ENCODE measurements around the gene CASP1. TPM values are rescaled to one million over a fixed set of nuclear protein-coding genes. Genes with fewer than 3 reads are reported as not detected.

CASP1 gene
- polyA plus RNA-seq, 1 donor (not counting 4 experiments of a cell fraction or from before 2014, with no cell fraction given), result 69.1 TPM

GRCh38 chr11:105000797-105001196 lies 34.1 kb downstream of the CASP1 start:
- H3K4me2 ChIP-seq (ENCODE audit: control insufficient read depth, extremely low read depth, insufficient read depth, low read depth, low read length), result no peak overlapping the region
- dilution Hi-C loops (cut with MboI; ENCODE audit: extremely low pct_ligation_motif_present, low sequenced_read_pairs), result no loop called here
- no peaks in the 10 kb centered on the region for H3K9me1 ChIP-seq (ENCODE audit: control insufficient read depth, extremely low read depth, insufficient read depth, low read length)
- no peaks in the 10 kb centered on the region for H3K79me2 ChIP-seq (ENCODE audit: control insufficient read depth, insufficient read depth, low read length)
- no peak overlapping the region for H3K4me3 ChIP-seq (ENCODE audit: control insufficient read depth in 2 of 3, extremely low read depth in 1 of 3, insufficient read depth in 2 of 3, low read depth in 1 of 3, low read length in 3 of 3)
- peak; percentile 56 to 66 (median 59) for TF ChIP-seq CTCF (optimal IDR thresholded peaks at IDR 0.05 in 1 of 3, IDR thresholded peaks at IDR 0.05 in 1 of 3, conservative IDR thresholded peaks at IDR 0.05 in 1 of 3; ENCODE audit: extremely low read depth in 1 of 3, insufficient read depth in 2 of 3, low read length in 3 of 3)
- TF ChIP-seq EZH2 (IDR thresholded peaks at IDR 0.05; ENCODE audit: low read length), result no peak
- no peak overlapping the region for H2AFZ ChIP-seq (ENCODE audit: control insufficient read depth, low read length)
- no peak overlapping the region for H3K27ac ChIP-seq (ENCODE audit: control insufficient read depth, insufficient read depth, low read length)
- FAIRE-seq, result no peak
- no peaks in the 10 kb centered on the region for H3K9me3 ChIP-seq (ENCODE audit: control insufficient read depth, low read depth, low read length)
- H3K36me3 ChIP-seq (ENCODE audit: control insufficient read depth in 2 of 2, extremely low read depth in 1 of 2, insufficient read depth in 2 of 2, low read length in 2 of 2), result no peaks in the 10 kb centered on the region
- no peak for DNase-seq (ENCODE audit: low read depth, low spot score)
- no peak overlapping the region for H3K9ac ChIP-seq (ENCODE audit: control insufficient read depth, extremely low read depth, insufficient read depth, low read length)
- no peaks in the 10 kb centered on the region for H3K4me1 ChIP-seq (ENCODE audit: control insufficient read depth, extremely low read depth, insufficient read depth, low read length)
- H3K27me3 ChIP-seq (ENCODE audit: control insufficient read depth, extremely low read depth, insufficient read depth, low read length), result no peaks in the 10 kb centered on the region
- no peaks in the 10 kb centered on the region for H4K20me1 ChIP-seq (ENCODE audit: control insufficient read depth, extremely low read depth, insufficient read depth, low read length)

- H3K36me3 ChIP-seq (ENCODE audit: control insufficient read depth in 2 of 2, extremely low read depth in 1 of 2, insufficient read depth in 2 of 2, low read length in 2 of 2), result no peaks in the 10 kb centered on the region
- H3K4me3 ChIP-seq (ENCODE audit: control insufficient read depth in 2 of 3, extremely low read depth in 1 of 3, insufficient read depth in 2 of 3, low read depth in 1 of 3, low read length in 3 of 3), result no peak overlapping the region
- no peak overlapping the region for H3K4me2 ChIP-seq (ENCODE audit: control insufficient read depth, extremely low read depth, insufficient read depth, low read depth, low read length)
- H4K20me1 ChIP-seq (ENCODE audit: control insufficient read depth, extremely low read depth, insufficient read depth, low read length), result no peaks in the 10 kb centered on the region
- H3K9ac ChIP-seq (ENCODE audit: control insufficient read depth, extremely low read depth, insufficient read depth, low read length), result no peak overlapping the region
- dilution Hi-C loops (cut with MboI; ENCODE audit: extremely low pct_ligation_motif_present, low sequenced_read_pairs), result no loop called here
- H3K27ac ChIP-seq (ENCODE audit: control insufficient read depth, insufficient read depth, low read length), result no peak overlapping the region
- DNase-seq (ENCODE audit: low read depth, low spot score) (no peak), FAIRE-seq (no peak)
- H3K4me1 ChIP-seq (ENCODE audit: control insufficient read depth, extremely low read depth, insufficient read depth, low read length), result no peaks in the 10 kb centered on the region
- H3K79me2 ChIP-seq (ENCODE audit: control insufficient read depth, insufficient read depth, low read length), result no peaks in the 10 kb centered on the region
- H3K9me1 ChIP-seq (ENCODE audit: control insufficient read depth, extremely low read depth, insufficient read depth, low read length), result no peaks in the 10 kb centered on the region
- H3K27me3 ChIP-seq (ENCODE audit: control insufficient read depth, extremely low read depth, insufficient read depth, low read length), result no peaks in the 10 kb centered on the region
- TF ChIP-seq CTCF (optimal IDR thresholded peaks at IDR 0.05 in 1 of 3, IDR thresholded peaks at IDR 0.05 in 1 of 3, conservative IDR thresholded peaks at IDR 0.05 in 1 of 3; ENCODE audit: extremely low read depth in 1 of 3, insufficient read depth in 2 of 3, low read length in 3 of 3), result no peak
- TF ChIP-seq EZH2 (IDR thresholded peaks at IDR 0.05; ENCODE audit: low read length), result no peak
- no peaks in the 10 kb centered on the region for H3K9me3 ChIP-seq (ENCODE audit: control insufficient read depth, low read depth, low read length)
- no peak overlapping the region for H2AFZ ChIP-seq (ENCODE audit: control insufficient read depth, low read length)
Measured at GRCh38 chr11:105000167-105000566, 34.8 kb downstream of the CASP1 start.

All from keratinocyte (primary cell).